ENCODE results near the gene TBX19. TPM values are rescaled to one million over a fixed set of nuclear protein-coding genes. Genes with fewer than 3 reads are reported as not detected.

The TBX19 gene
- total RNA-seq, 4 donors from 2014 or later, result 0.45 to 2.8 (median 1.4) TPM

- Histone ChIP-seq H3K9me3 (no peaks in the 10 kb centered on the region), H3K36me3 (peaks cover 0 to 30% of the 10 kb centered on the region in 2 donors), H3K4me3 (no peak overlapping the region), H3K27ac (no peak overlapping the region), H3K4me1 (no peaks in the 10 kb centered on the region), H3K27me3 (no peaks in the 10 kb centered on the region)
- ATAC-seq, result no peak
- WGBS, 2 donors (ENCODE audit: low coverage in 1 of 2), result 89 to 94% methylated on average over 5 to 7 of the region's 7 CpGs
- no peak for TF ChIP-seq POLR2AphosphoS5 (IDR thresholded peaks at IDR 0.05)
- no peak for TF ChIP-seq POLR2A (IDR thresholded peaks at IDR 0.05)
- no peak for TF ChIP-seq CTCF (IDR thresholded peaks at IDR 0.05)
- no peak for TF ChIP-seq EP300 (IDR thresholded peaks at IDR 0.05)
These were observed 23.3 kb downstream of the TBX19 start for GRCh38 chr1:168303716-168304540.

GRCh38 chr1:168304865-168305264 is 24.2 kb downstream of the TBX19 start:
- ATAC-seq, result no peak

GRCh38 chr1:168312718-168313604 is 32.3 kb downstream of the TBX19 start:
- WGBS, 2 donors (ENCODE audit: low coverage in 1 of 2), result 70 to 92% methylated on average over 2 to 6 of the region's 12 CpGs
- no peak for ATAC-seq
- no peaks in the 10 kb centered on the region for H3K4me1 ChIP-seq
- no peaks in the 10 kb centered on the region for H3K9me3 ChIP-seq
- TF ChIP-seq CTCF (IDR thresholded peaks at IDR 0.05) (no peak), POLR2AphosphoS5 (IDR thresholded peaks at IDR 0.05) (no peak), POLR2A (IDR thresholded peaks at IDR 0.05) (no peak), EP300 (IDR thresholded peaks at IDR 0.05) (no peak)
- no peaks in the 10 kb centered on the region for H3K27me3 ChIP-seq
- no peak overlapping the region for H3K27ac ChIP-seq
- no peak overlapping the region for H3K4me3 ChIP-seq
- peaks cover 0 to 55% of the 10 kb centered on the region in 2 donors for H3K36me3 ChIP-seq

More at GRCh38 chr1:168304865-168305264, 24.2 kb downstream of the TBX19 start:
- H3K4me1 ChIP-seq, result no peaks in the 10 kb centered on the region
- H3K36me3 ChIP-seq, result peaks cover 0 to 38% of the 10 kb centered on the region in 2 donors
- TF ChIP-seq EP300 (IDR thresholded peaks at IDR 0.05), result no peak
- TF ChIP-seq CTCF (IDR thresholded peaks at IDR 0.05), result no peak
- TF ChIP-seq POLR2A (IDR thresholded peaks at IDR 0.05), result no peak
- TF ChIP-seq POLR2AphosphoS5 (IDR thresholded peaks at IDR 0.05), result no peak
- H3K4me3 ChIP-seq, result no peak overlapping the region
- H3K27me3 ChIP-seq, result no peaks in the 10 kb centered on the region
- no peaks in the 10 kb centered on the region for H3K9me3 ChIP-seq
- no peak overlapping the region for H3K27ac ChIP-seq
- WGBS, 2 donors (ENCODE audit: low coverage in 1 of 2), result 71 to 95% methylated on average over 3 to 4 of the region's 5 CpGs

GRCh38 chr1:168316142-168316541 is 35.5 kb downstream of the TBX19 start:
- Histone ChIP-seq H3K27ac (no peak overlapping the region), H3K4me1 (peaks cover 0 to 2% (median 0%) of the 10 kb centered on the region in 3 donors), H3K4me3 (no peak overlapping the region), H3K9me3 (no peaks in the 10 kb centered on the region), H3K27me3 (no peaks in the 10 kb centered on the region), H3K36me3 (peaks cover 0 to 38% of the 10 kb centered on the region in 2 donors)
- ATAC-seq, result no peak
- TF ChIP-seq POLR2AphosphoS5 (IDR thresholded peaks at IDR 0.05), result no peak
- TF ChIP-seq EP300 (IDR thresholded peaks at IDR 0.05), result no peak
- no peak for TF ChIP-seq POLR2A (IDR thresholded peaks at IDR 0.05)
- WGBS, 2 donors (ENCODE audit: low coverage in 1 of 2), result 100% methylated on average over 1 of the region's 1 CpG

GRCh38 chr1:168317309-168317708 is 36.6 kb downstream of the TBX19 start:
- Histone ChIP-seq H3K4me3 (no peak overlapping the region), H3K27ac (no peak overlapping the region), H3K27me3 (no peaks in the 10 kb centered on the region), H3K4me1 (peaks cover 0 to 9% (median 0%) of the 10 kb centered on the region in 3 donors), H3K36me3 (peaks cover 0 to 31% of the 10 kb centered on the region in 2 donors), H3K9me3 (no peaks in the 10 kb centered on the region)
- no peak for TF ChIP-seq POLR2AphosphoS5 (IDR thresholded peaks at IDR 0.05)
- TF ChIP-seq POLR2A (IDR thresholded peaks at IDR 0.05), result no peak
- TF ChIP-seq EP300 (IDR thresholded peaks at IDR 0.05), result no peak
- no peak for TF ChIP-seq CTCF (IDR thresholded peaks at IDR 0.05)
- no peak for ATAC-seq
- WGBS, 2 donors (ENCODE audit: low coverage in 1 of 2), result 90 to 100% methylated on average over 2 to 4 of the region's 4 CpGs

All from gastroesophageal sphincter (tissue), 4 donors.